ENCODE measurements around the gene AKR1C4. TPM values are rescaled to one million over a fixed set of nuclear protein-coding genes. Genes with fewer than 3 reads are reported as not detected.

AKR1C4 gene
- total RNA-seq, 4 donors from 2014 or later, result not detected

DNA sequence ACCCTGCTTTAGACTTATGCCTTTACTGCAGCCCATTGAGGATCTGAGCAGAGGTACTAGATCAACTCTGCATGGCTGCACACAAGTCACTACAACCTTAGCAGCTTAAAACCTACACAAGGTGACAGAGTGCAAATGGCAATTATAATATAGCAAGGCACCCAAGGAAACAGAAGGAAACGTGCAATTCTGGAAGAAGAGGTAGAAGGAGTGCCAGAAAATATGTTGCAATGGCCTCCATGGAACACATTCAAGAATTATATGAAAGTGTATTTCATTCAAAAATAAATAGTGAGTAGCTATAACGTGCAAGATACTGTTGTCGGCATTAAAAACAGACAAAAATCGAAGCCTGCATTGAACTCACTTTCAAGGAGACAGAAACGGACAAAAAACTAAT, 8.8 kb upstream of the AKR1C4 start:
- TF ChIP-seq POLR2A (IDR thresholded peaks at IDR 0.05), result no peak
- TF ChIP-seq, protein P1, sequence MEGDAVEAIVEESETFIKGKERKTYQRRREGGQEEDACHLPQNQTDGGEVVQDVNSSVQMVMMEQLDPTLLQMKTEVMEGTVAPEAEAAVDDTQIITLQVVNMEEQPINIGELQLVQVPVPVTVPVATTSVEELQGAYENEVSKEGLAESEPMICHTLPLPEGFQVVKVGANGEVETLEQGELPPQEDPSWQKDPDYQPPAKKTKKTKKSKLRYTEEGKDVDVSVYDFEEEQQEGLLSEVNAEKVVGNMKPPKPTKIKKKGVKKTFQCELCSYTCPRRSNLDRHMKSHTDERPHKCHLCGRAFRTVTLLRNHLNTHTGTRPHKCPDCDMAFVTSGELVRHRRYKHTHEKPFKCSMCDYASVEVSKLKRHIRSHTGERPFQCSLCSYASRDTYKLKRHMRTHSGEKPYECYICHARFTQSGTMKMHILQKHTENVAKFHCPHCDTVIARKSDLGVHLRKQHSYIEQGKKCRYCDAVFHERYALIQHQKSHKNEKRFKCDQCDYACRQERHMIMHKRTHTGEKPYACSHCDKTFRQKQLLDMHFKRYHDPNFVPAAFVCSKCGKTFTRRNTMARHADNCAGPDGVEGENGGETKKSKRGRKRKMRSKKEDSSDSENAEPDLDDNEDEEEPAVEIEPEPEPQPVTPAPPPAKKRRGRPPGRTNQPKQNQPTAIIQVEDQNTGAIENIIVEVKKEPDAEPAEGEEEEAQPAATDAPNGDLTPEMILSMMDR (IDR thresholded peaks at IDR 0.05), result no peak
- H3K36me3 ChIP-seq, result no peaks in the 10 kb centered on the region
- no peak overlapping the region for H3K4me3 ChIP-seq (replicated peaks in 1 of 3)
- no peaks in the 10 kb centered on the region for H3K4me1 ChIP-seq
- 71 to 75% methylated on average over 5 of the region's 5 CpGs for WGBS, 2 donors
- no peaks in the 10 kb centered on the region for H3K27me3 ChIP-seq
- intact Hi-C loops (cut with DNase I), result no loop called here
- no peaks in the 10 kb centered on the region for H3K9me3 ChIP-seq
- no peak overlapping the region for H3K27ac ChIP-seq
- DNase-seq, result no peak

DNA sequence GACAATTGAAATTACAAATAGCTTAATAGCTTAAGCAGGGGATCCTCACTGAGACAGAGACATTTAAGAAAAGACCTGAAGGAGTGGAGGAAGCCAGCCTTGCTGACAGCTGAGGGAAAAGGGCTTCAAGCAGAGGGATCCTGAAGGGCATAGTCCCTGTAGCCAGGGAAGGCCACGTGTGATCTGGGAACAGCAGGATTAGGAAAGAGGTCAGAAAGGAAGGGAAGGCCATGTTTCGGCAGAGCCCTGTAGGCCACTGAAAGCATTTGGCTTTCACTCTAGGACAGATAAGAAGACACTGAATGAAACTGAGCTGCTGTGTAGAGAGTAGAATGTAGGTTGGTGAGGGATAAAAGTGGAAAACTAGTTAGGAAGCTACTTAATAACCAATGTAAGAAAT, 8.3 kb upstream of the AKR1C4 start:
- H3K27ac ChIP-seq, result no peak overlapping the region
- no peak for DNase-seq
- no peaks in the 10 kb centered on the region for H3K36me3 ChIP-seq
- no peak overlapping the region for H3K4me3 ChIP-seq (replicated peaks in 1 of 3)
- no peaks in the 10 kb centered on the region for H3K9me3 ChIP-seq
- no peaks in the 10 kb centered on the region for H3K27me3 ChIP-seq
- H3K4me1 ChIP-seq, result no peaks in the 10 kb centered on the region
- intact Hi-C loops (cut with DNase I), result no loop called here
- WGBS, 2 donors, result 77 to 81% methylated on average over 2 of the region's 2 CpGs
- no peak for TF ChIP-seq POLR2A (IDR thresholded peaks at IDR 0.05)
- TF ChIP-seq, protein P1 (IDR thresholded peaks at IDR 0.05), result no peak

GRCh38 chr10:5194431-5194830, 2.2 kb upstream of the AKR1C4 start:
- no peak for TF ChIP-seq POLR2A (IDR thresholded peaks at IDR 0.05)
- TF ChIP-seq, protein P1 (IDR thresholded peaks at IDR 0.05), result no peak
- Histone ChIP-seq H3K27ac (no peak overlapping the region), H3K4me1 (no peaks in the 10 kb centered on the region), H3K9me3 (no peaks in the 10 kb centered on the region), H3K27me3 (no peaks in the 10 kb centered on the region), H3K36me3 (no peaks in the 10 kb centered on the region), H3K4me3 (replicated peaks in 1 of 3) (no peak overlapping the region)
- 84 to 88% methylated on average over 3 of the region's 3 CpGs for WGBS, 2 donors
- DNase-seq, result no peak
- intact Hi-C loops (cut with DNase I), result no loop called here

DNA sequence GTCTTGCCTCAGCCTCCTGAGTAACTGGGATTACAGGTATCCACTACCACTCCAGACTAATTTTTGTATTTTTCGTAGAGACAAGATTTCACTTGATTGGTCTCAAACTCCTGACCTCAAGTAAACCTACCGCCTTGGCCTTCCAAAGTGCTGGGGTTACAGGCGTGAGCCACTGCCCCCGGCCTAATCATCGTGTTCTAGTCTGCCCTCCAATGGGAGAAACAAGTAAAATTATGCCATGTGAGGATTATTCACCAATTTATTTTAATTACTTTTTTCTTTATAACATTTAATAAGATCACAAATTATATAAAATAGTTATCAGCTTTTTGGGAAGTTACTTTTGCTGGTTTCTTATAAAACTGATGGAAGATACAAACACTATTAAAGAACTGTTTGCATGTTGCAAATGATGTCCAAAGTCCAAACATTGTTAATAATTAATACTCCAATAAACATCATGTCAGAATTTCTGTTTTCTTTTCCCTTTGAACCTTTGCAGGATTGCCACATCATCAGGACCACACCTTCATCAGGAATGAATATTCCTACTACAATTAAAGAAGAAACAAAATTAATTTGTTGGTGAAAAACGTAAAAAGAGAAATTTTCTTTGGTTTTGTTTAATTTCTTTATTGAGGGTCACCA, 786 bp upstream of the AKR1C4 start:
- 84 to 90% methylated on average over 6 of the region's 6 CpGs for WGBS, 2 donors
- Histone ChIP-seq H3K36me3 (no peaks in the 10 kb centered on the region), H3K9me3 (no peaks in the 10 kb centered on the region), H3K27ac (no peak overlapping the region), H3K4me1 (no peaks in the 10 kb centered on the region), H3K27me3 (no peaks in the 10 kb centered on the region), H3K4me3 (replicated peaks in 1 of 3) (no peak overlapping the region)
- DNase-seq, result no peak
- TF ChIP-seq, protein P1 (IDR thresholded peaks at IDR 0.05), result no peak
- no peak for TF ChIP-seq POLR2A (IDR thresholded peaks at IDR 0.05)
- intact Hi-C loops (cut with DNase I), result no loop called here

GRCh38 chr10:5198386-5198785, 1.7 kb downstream of the AKR1C4 start:
- 84 to 88% methylated on average over 3 of the region's 3 CpGs for WGBS, 2 donors
- Histone ChIP-seq H3K27ac (no peak overlapping the region), H3K4me3 (replicated peaks in 1 of 3) (no peak overlapping the region), H3K27me3 (no peaks in the 10 kb centered on the region), H3K36me3 (no peaks in the 10 kb centered on the region), H3K9me3 (no peaks in the 10 kb centered on the region), H3K4me1 (no peaks in the 10 kb centered on the region)
- intact Hi-C loops (cut with DNase I), result no loop called here
- TF ChIP-seq POLR2A (IDR thresholded peaks at IDR 0.05), result no peak
- TF ChIP-seq, protein P1 (IDR thresholded peaks at IDR 0.05), result no peak
- no peak for DNase-seq

Data from thyroid gland (tissue), 4 donors.